HUDEP-2 (cell line): Measurements from ENCODE around the gene RCBTB2.
A peak's percentile ranks its signal among the peaks of the same experiment; 100 is the strongest.

ENCODE experiments used
- DNase-seq, 76 experiments: peaks; one replicate each; lab custom pipeline; 2025; ENCODE audit not compliant: unreplicated experiment in 76 of 76; lab: John Stamatoyannopoulos, UW

The RCBTB2 gene

DNA sequence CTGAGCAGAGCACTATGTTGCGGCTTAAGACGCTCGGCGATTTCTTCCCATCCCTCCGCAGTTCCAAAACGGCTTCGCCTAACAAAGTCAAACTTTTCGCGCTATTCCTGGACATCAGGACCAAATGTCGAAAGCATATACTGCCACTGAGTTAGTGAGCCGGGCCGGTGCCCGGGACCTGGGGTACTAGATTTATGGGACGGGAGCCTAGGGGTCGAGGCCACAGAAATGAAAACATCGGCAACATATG, 699 bp downstream of the RCBTB2 start:
- DNase-seq = peak in 2 of 76 experiments; percentile 15 to 48

DNA sequence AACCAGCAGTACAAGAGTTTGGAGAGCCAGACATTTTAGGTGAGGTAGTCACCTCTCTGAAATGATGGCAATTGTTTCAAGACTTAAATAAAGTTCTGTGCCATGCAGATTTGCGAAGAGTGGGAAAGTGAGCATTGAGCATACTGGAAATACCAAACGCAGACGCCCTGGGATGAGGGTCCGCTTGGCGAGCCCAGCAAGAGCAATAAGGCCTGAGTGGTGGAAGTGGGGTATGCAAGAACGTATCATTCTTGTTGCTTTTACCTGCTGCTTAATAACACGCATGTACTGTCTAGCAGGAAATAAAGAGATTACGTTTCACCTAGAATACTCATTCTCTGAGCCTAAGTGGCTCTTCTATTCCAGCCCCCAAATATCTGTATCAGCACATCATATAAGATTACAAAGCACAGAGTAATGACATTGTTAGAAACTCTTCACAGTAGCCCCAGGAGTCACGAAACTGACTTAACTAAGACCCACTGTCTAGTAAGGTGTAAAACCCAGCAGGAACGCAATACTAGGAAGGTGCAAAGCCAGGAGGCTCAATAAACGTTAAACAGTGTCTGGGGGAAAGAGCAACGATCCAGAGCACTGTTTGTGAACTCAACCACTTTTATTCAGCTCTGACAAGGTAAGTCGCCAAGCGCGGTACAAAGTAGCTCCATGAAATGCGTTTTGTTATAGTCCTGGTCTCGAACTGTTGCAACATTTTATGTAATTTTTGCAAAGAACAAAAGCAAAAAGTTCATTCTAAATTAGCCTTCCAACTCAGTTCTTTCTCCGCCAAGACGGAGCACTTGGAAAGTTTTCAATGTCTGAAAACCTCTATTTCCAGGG, 1.2 kb downstream of the RCBTB2 start:
- peak in 1 of 76 experiments; percentile 15 for DNase-seq

DNA sequence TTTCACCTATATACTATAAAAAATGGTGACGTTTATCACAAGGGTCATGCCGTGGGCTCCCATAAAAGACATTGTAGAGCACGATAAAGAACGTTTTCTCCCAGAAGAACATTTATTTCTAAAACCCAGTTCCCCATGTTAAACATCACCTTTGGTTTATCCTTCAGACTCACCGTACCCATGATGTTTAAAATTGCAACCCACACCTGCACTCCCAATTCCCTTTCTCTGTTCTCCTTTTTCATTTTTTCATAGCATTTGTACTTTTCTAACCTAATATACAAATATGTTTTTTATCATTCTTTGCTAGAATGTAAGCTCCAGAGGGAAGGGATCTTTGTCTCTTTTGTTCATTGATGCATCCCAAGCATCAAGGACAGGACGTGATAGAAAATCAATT, 2.0 kb downstream of the RCBTB2 start:
- DNase-seq = no peak

DNA sequence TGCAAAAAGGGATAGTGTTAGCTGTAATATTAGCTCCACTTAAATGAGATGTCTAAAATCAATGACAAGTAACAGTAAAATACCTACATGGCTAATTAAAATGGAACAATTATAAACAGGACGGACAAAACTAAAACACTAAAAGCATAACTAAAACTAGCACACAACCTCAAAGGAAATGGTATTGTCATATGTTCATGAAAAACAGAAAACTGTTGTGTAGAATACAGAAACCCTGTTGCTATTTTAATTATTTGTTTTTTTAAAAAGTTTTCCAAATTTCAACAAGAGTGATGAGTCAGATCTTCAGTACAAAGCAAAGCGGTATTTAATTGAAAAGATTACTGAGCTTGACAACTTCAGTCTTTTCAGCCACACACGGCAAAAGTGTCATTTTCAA, 4.2 kb downstream of the RCBTB2 start:
- no peak for DNase-seq

DNA sequence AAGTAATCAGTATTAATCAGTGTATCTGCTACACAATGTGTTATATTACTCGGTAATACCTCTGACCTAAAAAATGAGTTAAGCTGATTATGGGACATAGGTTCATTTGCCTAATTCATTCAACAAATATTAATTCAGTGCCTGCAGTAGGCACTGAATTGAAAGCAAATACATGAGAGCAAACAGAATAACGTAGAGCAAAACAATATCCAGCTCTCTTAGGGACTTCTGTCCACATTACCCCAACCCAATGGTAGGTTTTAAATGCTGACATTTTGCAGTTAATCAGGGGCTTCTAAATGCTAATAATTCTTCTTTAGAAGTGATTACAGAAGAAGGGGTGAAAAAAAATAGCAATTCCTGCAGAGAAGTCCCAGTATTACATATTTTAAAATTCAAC, 4.9 kb downstream of the RCBTB2 start:
- DNase-seq = no peak

DNA sequence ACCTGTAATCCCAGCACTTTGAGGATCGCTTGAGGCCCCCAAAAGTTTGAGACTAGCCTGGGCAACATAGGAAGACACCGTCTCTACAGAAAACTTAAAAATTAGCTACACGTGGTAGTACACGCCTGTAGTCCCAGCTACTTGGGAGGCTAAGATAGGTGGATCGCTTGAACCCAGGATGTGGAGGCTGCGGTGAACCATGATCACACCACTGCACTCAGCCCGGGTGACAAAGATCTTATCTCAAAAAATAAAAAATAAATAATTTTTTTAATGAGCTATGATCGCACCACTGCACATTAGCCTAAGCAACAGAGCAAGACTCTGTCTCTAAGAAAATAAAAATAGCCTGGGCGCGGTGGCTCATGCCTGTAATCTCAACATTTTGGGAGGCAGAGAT, 6.6 kb downstream of the RCBTB2 start:
- DNase-seq = no peak

DNA sequence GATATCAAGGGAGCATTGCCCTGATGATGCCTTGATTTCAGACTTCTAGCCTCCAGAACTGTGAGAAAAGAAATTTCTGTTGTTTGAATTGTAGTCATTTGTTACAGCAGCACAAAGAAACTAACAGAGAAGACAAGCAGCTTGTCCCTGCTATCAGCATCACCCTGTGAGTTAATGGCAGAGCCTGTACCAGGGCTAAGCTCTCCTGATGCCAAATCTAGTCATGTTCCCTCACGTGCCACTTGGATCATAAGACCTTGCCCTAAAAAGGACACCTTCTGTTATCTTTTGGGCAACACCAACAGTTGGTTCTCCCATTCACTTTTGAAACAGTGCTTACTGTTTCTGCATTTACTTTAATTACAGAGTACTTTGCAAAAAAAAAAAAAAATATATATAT, 14.8 kb downstream of the RCBTB2 start:
- no peak for DNase-seq

DNA sequence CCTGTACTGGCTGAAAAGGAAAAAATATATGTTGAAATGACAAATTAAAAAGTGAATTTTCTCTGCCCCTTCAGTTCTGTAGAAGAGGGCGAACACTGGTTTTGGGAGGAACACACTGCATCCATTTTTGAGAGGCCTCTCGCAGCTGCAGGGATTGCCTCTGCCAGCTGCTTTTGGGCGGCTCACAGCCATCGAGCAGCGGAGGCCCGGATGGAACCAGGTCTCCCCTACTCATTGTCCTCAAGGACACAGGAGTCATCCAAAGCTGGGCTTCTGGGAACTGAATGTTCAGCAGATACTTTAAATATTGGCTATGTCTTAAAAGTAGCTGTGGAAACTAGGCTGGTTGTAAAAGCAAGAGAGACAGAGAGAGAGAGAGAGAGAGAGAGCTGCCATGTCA, 17.1 kb downstream of the RCBTB2 start:
- DNase-seq = no peak

DNA sequence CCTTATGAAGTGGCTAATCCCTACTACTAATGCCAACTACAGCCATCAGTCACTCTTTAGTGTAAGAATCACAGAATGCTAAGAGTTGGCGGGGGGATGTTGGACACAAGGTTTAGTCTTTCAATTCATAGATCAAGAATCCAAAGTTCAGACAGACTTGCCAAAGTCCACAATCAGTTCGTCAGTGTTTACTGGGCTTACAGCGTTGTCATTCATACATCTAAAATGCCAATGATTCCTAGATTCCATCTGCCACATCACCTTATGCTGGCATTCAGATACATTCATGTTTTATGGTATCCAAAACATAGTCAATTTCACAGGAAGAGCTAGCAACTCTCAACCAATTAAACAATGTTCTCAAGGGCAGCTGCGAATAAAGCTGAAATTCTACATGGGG, 18.1 kb downstream of the RCBTB2 start:
- no peak for DNase-seq

DNA sequence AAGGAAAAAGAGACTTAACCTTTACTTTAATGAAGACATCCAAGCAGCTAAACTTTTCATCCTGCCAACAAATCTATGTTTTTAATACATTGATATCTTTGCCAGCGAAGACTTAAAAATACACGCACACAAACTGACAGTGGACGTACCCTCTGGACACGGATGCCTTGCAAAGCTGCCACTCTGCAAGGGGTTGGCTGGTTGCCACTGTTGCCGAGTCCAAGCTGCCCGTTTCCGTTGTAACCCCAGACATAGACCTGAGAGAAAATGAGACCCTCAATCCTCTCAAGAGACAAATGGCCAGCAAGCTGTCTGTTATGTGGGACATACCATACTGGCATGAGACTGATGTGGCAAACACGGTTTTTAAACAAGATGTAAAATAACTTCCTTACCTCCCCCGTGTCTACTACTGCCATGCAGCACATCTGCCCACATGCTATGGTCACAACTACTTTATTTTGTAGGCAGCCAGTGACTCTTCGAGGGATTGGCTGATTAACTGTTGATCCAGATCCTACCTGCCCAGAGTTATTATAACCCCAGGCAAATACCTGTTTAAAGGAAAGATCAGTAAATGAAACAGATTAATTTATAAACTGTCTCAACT, 21.2 kb downstream of the RCBTB2 start:
- no peak for DNase-seq

DNA sequence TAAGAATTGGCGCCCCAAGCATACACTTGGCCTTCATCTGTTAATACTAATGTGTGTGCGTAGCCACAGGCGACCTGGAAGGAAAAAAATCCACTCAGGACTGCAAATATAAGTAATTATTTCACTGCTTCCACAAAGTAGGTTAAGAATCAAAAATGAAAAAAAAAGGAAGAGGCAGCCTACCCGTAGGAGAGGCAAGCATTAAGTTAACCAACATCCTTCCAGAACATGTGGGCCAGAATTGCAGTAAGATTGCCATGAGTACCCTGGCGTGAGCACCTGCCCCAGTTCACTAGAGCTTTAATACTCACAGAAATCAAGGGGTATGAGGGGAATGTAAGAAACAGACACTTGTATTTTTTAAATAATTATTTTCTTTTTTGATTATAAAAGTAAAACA, 22.2 kb downstream of the RCBTB2 start:
- DNase-seq = no peak

DNA sequence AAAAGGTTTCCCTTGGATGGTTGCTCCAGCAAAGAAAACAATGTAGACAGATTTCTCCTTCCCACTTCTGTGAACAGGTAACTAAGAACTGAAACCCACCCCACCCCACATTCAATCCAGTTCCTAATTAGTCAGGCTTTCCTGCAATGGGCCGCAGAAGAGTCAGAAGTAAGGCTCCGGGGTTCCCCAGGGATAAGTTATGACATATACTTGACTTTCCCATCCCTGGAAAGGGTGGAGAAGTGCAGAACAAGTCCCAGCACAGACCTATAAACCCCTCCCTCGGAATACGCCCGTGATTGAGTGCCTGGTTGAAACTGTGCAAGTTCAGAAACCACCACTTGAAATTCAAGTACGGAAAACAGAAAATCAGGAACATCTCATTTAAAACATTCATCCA, 24.9 kb downstream of the RCBTB2 start:
- DNase-seq = no peak

DNA sequence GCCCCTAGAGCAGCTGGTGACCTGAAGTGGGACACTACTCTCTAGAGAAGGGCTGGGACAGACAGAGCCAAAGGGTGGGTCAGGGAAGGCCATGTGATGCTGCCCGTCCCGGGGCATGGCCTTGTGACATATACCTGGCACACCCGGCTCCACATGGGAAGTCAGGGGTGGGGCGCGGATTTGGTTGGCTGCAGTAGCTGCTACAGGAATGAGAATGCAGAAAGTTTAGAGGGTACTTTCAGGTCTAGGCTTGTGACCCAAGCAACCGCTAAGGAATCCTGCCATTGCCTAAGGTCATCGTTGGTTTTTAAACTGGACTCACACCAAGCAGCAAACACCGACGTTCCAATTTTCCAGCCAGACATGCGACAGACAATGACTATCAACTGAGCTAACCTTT, 25.9 kb downstream of the RCBTB2 start:
- DNase-seq = no peak

DNA sequence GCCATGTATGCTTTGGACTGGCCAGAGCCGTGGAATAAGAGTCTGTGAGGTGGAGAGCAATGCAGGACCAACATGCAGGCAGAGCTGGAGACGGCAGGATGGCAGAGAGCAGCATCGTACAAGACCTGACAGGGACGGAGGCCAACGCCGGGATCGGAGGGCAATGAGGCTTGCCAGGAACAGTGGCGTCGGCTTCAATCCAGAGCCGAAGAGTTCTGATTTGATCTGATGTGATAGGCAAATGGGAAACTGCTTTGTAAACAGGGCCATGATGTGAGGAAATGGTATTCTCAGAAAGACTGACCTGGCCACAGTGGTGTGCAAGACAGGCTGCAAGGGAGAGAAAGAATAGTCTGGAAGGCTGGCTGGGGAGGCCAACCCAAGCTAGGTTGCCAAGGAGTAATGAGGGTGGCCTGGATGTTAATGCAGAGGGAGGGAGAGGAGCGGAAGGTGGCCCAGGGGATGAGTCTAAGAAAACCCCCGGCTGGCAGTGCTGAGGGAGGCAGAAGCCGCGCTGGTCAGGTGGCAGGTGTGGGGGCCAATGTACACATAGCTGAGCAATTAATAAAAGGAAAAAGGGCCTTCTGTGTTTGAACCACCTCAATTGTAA, 26.7 kb downstream of the RCBTB2 start:
- DNase-seq = no peak

DNA sequence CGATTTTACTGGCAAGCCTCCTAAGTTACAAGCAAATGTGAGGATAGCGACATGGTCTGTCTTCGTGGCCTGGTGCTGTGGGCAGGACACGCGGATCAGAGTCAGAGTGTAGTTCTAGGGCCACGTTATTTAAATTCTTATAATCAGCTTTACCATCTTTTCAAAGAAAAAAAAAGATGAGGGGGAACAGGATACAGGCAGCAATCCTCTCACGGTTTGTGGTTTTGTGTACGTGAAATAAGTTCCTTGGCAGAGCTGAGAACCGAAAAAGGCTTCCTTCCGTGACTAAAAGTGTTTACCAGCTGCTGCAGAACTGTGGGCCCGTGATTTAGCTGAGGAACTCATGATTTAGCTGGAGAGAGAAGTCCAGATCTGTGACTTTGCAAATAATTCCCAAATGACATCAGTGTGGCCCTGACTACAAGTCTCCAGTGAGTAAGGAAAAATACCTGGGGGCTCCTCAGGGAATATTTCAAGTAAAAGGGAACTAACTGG, 27.2 kb downstream of the RCBTB2 start:
- DNase-seq = no peak

DNA sequence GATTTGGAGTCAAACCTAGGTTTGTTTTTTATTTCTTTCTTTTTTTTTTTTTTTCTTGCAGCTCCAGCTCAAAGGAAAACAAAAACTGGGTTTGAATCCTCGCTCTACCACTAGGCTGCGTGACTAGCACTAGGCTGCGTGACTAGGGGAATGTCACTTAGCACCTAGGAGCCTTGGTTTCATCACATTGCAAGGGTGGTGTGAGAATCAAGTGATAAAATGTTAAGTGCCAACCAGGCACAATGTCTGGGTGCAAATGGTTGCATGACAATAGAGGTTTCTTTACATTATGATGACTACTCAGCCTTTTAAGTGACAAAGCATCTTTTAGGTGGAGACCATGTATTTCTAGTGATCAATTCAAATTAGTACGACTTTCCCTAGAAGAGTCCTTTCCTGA, 27.9 kb downstream of the RCBTB2 start:
- DNase-seq = no peak

DNA sequence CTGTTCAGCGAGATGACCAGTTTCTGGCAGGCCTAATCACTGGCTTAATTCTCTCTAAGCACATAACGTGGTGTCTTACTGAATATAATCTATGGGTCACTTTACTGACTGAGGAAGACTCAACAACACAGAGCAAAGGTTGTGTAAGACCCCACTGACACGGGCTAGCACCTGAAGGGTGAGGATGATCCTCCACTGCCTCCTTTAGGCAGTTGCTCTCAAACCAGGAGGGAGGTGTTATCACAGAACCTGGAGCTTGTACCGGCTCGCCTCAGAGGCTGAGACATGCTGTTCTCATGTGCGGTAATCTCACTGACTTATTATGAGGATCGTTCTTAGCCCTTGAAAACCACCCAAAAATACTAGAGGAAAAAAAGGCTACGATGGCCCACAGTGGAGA, 28.3 kb downstream of the RCBTB2 start:
- no peak for DNase-seq

DNA sequence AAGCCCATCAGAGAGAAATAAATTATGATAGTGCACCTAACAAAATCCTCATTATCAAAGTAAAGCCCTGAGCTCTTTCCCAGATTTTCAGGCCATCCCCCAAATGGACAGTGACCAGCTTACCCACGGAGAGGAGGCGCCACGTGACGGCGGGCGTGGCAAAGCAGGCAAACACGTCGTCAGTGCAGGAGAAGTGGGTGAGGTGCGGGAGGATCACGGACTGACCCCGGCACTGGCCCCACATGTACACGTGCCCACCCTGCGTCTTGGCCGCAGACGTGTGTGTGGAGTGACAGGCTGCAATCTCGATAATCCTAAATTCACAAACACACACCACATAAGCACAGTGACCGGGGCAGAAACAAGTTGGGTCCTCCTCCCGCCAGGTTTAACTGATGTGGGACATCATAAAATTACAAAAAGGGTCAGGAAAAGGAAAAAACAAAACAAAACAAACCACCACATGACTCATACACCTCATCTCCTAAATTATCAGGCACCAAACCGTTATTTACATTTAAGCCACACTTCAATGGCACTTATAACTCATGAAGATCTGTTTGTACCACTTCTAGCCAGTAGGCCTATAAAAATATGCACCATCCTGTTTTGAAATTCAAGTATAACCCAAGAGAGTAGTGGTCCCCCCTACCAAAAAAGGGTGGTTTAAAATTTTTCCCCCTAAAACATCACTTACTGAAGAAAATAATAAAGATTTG, 30.1 kb downstream of the RCBTB2 start:
- DNase-seq = no peak

DNA sequence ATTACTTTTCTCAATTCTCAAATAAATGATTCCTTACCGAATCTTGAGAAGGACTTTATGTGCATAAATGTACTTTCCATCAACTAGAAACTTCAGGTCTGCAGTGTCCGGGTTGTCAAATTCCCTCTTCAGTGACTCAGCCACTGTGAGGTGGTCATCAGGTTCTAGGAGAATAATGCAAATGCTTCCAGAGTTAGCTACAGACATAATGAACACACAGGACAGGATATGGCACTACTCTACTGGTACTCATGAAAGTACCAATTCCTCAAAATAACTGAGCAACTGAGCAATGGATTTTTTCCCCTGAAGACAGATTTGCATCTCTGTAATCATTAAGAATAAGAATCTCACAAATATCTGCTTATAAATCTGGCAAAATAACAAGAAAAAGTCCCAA, 31.2 kb downstream of the RCBTB2 start:
- DNase-seq = no peak

DNA sequence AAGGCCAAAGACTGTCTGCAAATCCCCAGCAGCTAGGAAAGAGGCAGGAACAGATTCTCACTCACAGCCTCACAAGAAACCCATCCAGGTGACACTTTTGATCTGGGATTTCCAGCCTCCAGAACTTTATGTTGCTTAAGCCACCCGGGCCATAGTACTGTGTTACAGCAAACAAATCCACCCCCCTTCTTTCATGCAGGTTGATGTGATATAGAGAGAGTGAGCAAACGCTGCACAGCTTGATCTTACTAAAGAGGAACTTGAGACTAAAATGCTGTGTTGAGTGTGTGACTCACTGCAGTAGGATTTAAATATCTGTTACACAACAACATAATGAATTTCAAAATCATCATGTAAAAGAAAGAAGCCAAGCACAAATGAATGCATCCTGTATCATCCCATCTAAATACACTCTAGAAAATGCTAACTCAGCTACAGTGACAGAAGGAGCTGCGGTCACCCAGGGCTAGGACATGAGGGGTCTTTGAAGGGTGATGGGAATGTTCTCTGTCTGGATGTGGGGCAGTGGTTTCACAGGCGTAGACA, 32.2 kb downstream of the RCBTB2 start:
- DNase-seq = no peak

DNA sequence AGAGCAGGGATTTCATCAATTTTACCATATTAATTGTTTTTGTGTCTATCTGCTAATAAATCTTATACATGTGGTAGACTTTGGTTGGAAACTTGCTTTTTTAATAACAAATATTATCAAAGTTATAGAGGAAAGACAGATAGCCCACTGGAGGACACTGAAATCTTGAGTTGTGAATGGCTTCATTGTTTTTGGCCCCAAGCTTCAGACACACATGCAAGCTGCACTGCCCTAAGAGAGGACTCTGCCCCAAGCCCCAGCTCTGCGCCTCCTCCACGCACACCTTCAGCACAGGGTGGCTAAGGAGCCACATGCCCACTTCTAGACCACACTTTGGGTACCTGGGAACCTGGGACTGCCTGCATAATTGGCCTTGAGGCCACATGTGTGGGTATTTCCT, 35.2 kb downstream of the RCBTB2 start:
- no peak for DNase-seq
